GM19395 (cell line): ENCODE data around the gene ZNF775.
A peak's percentile ranks its signal among the peaks of the same experiment; 100 is the strongest.

Source experiments
- ATAC-seq: cut with Tn5 transposase; IDR thresholded peaks from one replicate; pipeline ENCODE4 v1.9.1; 2021; ENCODE audit warnings: mild to moderate bottlenecking, moderate library complexity; ENCODE audit not compliant: unreplicated experiment

ZNF775 gene

DNA sequence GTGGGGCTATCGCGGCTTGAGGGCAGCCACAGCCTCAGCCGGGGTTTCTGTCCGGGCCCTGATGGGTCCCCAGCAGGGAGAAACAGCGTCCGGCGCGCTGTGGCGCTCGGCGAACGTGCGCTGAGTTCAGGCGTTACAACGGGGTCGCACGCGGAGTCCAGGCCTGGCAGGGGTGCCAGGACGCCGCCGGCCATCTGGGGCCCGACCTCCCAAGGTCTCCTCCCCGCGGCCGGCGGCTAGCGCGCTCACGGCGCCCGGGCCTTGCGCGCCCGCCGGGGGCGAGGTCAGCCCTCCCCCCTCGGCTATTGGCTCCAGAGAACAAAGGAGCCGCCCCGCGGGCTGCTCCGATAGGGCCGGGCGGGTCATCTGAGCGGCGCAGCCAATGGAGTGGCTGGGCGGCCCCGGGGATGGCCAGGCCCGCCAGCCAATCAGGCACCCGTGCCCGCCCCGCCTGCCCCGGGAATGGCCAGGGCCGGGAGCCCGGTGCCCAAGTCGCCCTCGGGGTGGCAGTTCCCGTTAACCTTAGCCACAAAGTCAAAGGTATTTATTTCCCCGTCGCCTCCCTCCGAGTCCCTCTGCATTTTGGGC is at the start of gene ZNF775:
Gene ZNF775, plus strand, starts transcription at position 478 of the 588 bp plus-strand sequence. CDS start 9,141 bp downstream, outside the sequence.
- peak; percentile 73 for ATAC-seq

DNA sequence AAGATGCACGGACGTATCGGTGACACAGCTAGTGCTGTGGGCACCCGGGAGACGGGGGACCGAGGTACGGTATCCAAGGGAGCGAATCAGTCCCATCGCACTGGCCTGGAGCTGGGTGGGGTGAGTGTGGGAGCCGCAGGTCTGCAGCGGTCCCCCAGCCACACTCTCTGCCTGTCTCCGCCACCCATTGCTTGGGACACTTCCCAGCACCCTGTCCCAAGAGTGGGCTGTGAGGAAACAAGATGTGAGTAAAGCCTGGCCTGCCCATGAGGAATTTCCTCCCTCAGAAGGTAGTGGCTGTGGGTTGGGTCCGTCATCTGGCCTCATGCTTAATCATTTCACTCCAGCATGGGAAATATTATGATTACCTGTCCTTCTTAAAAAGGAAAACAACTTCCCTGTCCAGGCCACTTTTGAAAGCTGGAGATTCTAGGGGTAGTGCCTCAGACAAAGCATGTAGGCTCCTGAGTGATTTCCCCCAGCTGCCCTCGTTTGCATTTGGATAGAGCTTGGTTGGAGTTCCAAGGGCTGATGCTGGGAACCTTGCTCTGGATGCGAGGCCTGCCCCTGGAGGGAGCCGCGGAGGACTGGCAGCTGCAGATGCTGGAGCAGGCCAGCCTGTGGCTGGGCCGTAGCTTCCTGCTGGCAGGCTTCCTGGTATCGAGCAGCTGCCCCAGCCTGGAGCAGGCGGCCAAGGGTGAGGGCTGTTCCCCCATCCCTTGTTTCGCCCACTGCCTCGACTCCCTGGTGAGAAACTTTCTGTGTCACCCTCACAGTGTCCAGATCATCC is 49.6 kb upstream of the ZNF775 start:
- ATAC-seq = no peak

DNA sequence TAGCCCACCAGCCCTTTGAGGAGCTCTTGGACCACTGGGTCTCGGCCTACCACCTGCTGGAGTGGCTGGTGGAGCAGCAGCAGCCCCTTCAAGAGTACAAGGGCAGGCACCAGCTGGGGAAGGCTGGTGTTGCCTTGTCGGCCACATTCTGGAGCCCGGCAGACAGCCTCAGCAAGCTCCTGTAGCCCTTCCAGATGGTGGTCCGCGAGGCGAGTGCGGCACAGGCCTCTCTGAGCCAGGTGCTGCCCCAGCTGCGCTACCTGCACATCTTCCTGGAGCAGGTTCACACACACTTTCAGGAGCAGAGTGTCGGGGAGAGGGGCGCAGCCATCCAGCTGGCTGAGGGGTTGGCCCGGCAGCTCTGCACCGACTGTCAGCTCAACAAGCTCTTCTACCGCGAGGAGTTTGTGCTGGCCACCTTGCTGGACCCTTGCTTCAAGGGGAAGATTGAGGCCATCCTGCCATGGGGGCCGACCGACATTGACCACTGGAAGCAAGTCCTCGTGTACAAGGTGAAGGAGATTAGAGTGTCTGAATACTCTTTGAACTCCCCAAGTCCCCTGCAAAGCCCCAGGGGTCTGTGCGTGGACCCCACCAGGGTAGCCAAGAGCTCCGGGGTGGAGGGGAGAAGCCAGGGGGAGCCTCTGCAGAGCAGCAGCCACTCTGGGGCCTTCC is 48.8 kb upstream of the ZNF775 start:
- ATAC-seq = no peak

DNA sequence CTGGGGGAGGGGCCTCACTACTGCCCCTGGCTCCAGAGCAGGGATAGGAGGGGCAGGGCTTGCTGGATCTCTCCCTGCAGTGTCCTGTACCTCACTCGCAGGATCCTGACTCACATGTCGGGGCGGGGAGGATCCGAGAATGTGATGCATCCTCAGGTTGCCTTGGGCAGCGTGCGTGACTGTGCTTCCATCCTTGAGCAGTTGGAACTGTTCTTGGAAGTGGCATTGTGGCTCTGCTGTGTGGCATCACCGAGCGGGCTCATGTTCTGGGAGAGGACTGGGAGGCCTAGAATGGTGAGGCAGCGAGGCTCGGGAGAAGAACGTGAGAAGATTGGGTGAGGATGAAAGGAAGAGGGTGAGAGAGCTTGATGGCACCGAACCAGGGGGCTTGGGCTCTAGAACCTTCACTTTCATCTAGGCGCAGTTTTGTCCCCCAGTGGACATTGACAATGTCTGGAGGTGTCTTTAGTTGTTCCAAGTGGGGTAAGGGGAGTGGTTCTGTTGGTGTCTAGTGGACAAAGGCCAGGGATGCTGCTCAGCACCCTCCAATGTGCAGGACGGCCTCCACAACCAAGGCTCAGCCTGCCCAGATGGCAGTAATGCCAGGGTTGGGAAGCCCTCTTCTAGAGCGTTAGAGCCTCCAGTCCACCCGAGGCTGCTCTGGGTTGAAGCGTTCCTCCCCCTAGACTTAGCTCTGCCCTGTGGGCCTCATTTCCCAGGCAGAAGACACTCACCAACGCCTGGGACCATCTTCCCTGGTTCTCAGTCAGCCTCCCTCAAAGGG is 46.1 kb upstream of the ZNF775 start:
- no peak for ATAC-seq

DNA sequence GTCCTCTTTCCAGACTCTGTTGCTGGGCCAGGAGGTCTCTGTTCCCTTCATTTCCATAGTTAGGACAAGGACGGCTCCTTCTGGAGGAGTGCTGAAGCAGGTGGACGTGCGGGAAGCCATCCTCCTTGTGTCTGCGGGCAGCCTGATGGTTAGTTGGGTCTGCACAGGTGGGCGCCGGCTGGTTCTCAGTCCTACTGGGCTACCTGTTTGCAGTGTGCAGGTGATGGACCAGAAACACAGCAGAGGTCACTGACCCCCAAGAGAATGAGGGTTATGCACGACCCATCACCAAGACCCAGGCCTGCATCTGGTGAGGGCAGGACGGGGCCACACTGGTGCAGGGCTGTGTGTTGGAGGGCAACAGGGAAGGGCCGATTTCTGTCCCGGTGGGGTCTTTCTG is 45.5 kb upstream of the ZNF775 start:
- no peak for ATAC-seq

DNA sequence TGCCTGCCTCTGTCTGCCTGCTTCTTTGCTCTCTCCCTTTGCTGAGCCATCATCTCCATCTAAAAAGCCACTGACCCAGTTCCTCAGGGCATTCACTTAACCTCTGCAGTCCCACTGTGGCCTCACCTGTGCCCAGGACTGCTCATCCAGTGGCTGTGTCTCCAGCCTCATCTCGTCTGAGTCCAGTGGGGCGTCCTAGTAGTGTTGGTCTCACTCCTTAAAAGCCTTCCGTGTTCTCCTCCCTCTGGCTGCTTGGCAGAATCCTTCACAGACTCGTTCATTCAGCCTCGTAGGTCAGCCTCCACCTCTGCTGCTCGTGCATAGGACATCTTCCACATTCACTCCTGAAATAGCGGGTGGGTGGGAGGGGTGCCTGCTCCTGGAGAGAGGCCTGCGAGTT is 45.0 kb upstream of the ZNF775 start:
- no peak for ATAC-seq

DNA sequence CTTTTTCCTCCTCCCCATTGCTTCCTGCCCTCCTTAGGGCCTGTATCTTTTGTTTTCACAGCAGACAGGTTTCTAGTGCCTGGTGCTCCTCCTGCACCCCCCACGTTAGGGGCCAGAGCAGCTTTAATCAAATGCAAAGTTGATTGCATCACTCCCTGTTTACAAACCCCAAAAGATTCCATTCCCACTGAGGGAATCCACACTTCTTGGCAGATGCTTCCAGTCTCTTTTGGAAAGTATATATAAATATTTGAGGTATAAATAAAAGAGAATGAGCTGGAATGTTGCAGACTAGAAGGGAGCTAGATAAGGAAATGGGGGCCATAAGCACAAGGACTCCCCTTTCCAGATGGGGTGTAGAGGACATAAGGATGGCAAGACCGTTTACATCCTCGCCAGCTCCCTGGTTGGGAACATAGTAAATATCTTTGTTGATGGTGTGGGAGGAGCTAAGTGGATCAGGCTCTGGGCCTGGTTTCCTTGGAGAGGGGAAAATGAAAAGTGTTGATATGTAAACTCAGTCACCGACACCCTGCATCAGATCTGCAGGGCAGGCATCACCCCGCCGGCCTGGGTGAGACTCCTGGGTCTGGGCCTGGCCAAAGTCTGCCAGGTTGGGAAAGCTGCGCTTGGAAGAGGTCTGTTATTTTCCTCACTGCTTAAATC is 43.9 kb upstream of the ZNF775 start:
- ATAC-seq = no peak

DNA sequence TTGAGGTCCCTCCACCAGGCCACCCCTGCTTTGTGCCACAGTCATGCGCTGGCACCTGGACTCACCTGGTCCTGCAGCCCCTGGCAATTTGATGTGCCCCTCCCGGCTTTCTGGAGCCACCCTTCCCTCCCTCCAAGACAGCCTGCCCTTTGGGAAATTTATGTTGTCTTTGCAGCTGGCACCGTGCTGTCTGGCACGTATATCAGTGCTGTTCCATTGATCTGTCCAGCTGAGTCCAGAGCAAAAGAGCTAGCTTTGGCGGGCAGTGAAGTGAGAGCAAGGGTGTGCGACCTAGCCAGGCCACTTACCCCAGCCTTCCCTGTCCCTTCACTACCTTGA is 43.4 kb upstream of the ZNF775 start:
- ATAC-seq = no peak

DNA sequence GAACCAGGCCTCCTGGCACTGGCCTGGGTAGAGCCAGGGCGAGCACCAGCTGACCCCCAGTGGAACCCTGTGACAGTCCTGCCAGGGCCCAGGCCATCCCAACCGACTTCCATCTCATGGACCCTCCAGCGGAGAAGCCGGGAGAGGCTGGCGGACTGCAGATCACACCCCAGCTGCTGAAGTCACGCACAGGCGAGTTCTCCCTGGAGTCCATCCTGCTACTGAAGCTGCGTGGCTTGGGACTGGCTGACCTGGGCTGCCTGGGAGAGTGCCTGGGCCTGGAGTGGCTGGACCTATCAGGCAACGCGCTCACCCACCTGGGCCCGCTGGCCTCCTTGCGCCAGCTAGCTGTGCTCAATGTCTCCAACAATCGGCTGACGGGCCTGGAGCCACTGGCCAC is 42.4 kb upstream of the ZNF775 start:
- no peak for ATAC-seq

DNA sequence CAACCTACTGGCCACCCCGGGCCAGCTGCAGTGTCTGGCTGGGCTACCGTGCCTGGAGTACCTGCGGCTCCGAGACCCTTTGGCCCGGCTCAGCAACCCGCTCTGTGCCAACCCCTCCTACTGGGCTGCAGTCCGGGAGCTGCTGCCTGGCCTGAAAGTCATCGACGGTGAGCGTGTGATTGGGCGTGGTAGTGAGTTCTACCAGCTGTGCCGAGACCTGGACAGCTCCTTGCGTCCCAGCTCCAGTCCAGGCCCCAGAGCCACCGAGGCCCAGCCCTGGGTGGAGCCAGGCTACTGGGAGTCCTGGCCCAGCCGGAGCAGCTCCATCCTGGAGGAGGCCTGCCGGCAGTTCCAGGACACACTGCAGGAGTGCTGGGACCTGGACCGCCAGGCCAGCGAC is 42.0 kb upstream of the ZNF775 start:
- no peak for ATAC-seq

DNA sequence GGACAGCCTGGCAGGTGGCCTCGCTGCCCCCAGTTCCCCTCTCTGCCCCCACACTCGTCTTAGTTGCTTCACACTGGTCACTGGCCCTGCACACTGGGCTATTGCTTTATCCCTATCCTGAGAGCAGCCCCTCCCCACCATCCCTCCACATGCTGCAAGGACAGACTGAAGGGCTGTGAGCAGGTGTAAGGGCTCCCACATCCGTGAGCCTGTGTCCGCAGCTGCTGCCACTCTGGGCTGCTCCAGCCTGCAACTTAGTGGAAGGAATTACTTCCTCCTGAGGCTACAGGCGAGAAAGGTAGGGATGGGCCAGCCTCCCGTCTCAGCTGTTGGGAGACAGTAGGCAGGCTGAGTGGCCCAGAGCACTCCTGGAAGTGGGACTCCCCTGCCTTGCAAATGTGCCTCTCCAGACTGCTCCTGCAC is 41.5 kb upstream of the ZNF775 start:
- ATAC-seq = no peak

DNA sequence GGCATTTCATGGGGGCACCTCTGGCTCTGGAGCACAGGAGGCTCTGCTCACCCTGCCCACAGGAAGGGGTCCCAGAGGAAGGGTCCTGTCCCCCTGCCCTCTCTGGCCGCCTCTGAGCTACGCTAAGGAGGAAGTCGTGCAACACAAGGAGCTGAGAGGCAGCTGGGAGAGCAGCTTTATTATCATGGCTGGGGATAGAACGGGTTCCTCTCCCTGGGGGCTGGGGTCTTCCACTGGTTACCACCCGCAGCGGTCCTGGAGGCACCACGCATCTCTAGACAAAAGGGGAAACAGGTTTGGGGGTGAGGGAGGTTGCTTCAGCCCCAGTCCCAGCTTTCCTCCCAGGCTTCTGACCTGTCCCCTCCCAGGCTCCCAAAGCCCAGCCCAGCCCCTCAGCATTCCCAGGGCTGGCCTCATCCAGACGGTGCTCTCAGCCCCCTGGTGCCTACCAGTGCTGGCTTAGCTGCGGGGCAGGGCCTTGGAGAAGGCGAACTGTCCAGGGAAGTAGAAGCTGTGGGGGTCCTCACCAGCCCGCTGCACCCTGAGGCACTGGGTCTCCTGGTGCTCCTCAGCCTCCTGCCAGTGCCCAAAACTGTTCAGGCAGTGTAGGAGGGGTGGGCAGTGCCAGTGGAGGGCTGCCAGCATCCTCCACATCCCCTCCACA is 40.8 kb upstream of the ZNF775 start:
- no peak for ATAC-seq

DNA sequence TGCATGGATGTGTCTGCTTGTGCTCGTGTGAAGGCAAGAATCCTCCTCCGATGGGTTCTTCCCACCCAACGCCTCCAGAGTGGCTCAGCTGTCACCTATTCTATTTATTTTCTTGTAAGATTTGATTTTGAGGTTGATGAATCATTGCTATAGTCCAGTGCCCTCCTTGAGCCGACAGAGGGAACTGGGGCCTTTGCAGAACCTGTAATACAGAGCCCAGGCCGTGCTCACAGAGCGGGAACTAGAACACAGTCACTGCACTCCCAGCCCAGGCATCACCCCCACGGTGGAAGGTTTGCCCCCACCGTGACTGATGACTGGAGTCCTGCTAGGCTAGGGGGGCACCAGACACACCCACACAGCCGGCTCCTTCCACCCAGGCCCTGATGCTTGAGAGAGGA is 39.7 kb upstream of the ZNF775 start:
- ATAC-seq = no peak

DNA sequence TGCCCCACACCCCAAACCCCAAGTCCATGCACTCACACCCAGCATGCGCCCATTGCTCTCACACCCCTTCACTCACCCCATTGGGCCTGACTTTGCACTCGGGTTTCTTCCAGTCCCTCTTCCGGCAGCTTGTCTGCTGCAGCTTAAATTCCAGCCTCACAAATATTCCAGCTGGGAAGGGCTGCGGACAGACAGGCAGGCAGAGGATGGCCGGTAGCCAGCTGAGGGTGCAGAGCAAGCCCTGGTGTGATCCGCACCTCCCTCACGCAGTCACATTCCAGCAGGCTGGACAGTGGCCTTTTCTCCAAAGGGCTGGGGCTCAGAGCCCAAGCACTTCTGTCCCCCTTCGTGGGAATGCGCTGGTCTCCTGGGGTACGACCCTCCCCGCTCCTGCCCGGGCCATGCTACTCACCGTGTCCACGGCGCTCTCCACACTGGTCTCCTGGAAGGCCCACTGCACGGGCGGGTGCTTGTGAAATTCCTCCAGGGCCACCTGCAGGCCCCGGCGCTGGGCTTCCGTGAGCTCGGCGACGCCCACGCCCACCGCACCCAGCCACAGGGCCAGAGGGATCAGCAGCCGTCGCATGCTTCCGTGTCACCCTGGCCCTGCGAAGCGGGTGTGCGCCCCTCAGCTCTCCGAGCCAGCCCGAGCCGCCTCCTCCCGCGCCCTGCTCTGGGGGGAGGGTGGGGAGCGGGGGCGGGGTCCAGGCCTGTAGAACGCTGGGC is 38.9 kb upstream of the ZNF775 start:
- ATAC-seq = no peak

DNA sequence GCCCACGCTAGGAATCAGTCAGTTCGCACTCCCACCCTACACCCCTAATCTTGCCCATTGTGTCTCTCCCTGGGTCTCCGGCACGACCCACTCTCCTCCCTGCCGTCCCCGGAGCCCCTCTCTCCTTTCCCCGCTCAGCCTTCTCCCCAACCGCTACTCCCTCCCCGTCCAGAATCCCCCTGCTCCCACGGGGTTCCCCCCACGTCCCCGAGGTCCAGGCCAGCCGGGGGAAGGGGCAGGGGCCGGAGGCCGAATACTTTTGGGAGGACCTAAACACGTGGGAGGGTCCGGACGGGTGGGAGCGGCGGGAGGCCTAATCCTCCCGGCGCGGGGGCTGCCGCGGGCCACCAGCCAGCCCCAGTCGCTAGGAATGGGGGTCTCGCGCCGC is 38.3 kb upstream of the ZNF775 start:
- ATAC-seq = no peak

DNA sequence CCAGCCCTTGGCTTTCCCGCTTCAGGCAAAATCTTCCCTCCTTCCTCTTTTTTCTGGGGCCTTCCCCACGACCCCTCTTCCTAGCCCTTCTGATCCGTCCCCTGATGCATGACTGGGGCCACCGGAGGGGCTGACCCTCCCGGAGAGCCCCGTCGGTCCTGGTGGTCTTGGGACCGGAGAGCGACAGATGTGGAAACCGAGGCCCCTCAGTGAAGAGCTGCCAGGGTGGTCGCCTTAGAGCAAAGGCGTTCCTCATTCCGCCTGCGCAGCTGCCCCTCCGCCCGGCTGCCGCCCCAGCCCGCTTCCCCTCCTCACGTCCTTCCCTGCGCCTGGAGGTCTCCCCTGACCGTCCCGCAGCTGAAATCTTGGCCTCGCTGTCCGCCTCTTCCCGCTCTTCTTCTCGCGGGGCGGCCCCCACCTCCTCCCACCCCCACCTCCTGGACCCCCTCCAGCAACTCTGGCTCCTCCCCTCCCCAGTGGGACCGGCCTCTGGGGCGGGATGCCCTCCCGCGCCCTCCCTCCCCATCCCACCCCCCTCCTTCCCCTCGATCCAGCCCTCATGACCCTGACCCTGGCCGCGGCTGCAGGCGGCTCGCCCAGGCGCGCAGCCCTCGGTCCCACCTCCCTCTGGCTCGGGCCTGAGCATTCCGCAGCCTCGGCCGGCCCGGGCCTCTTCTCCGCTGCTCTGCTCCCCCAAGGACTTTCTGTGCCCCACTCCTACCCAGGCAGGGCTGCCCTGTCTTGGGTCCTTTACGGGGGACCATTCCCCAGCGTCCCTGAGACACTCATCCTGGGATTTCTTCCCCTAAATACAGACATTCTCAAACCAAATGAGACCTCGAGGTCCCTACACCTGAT is 37.6 kb upstream of the ZNF775 start, which contains the start of gene RARRES2:
Gene RARRES2, minus strand, starts transcription at position 367 of the 858 bp plus-strand sequence. CDS start 1,020 bp downstream, outside the sequence.
- no peak for ATAC-seq

DNA sequence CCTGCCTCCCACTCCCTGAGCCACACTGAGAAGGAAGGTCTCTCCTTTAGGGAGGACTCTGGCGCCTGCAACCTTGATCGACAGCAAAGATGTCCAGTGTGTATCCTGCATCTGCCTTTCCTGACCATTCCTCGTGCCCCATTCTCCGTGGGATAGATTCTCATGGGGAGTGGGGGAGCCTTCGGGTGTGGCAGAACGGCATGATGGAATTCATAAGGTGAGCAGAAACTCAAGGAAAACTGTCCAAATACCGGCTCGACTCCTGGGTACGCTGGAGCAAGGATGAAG is 37.1 kb upstream of the ZNF775 start:
- ATAC-seq = no peak

DNA sequence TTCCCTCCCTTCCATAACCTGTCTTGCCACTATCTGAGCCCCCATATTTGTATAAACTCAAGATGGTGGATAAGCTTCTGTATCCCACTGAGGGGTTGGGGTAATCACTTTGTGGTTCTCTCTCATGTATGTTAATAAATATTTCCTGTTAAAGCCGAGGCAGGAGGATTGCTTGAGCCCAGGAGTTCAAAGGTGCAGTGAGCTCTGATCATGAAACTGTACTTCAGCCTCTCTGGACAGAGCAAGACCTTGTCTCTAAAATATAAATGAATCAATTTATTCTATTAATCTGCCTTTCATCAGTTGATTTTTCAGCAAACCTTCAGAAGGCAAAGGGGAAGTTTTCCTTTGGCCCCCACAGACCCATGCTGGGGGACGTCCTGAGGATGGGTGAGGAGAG is 35.9 kb upstream of the ZNF775 start:
- ATAC-seq = no peak

DNA sequence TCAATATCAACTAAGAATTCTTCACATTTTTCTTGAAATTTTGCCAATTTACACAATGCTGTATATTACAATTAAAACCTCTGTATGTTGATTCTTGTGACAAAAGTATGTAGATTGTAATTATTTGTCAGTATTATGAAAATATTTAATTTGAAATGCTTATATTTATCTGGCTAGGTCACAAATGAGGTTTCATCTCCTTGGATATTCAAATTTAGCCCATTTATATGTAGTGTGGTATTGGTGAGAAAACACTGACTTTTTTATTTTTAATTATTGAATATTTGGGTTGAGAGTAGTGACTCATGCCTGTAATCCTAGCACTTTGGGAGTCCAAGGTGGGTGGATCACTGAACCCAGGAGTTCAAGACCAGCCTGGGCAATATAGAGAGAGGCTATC is 34.8 kb upstream of the ZNF775 start:
- ATAC-seq = no peak
